H9 (cell line): ENCODE data around the gene LCE1E. TPM values are rescaled to one million over a fixed set of nuclear protein-coding genes. Genes with fewer than 3 reads are reported as not detected.

ENCODE experiments used
- DNase-seq: peaks from one replicate; pipeline ENCODE4 v3.0.0-alpha.2; 2017
- H2AFZ ChIP-seq: one replicate; pipeline ENCODE4 v1.6.1; 2013; ENCODE audit warnings: mild to moderate bottlenecking, low read length, control low read depth, moderate library complexity
- H2AK5ac ChIP-seq: 2 replicates; pipeline ENCODE4 v1.6.1; 2013; ENCODE audit warnings: low read length, control low read depth, mixed read lengths; ENCODE audit not compliant: insufficient read length
- H2BK120ac ChIP-seq: one replicate; pipeline ENCODE4 v1.6.1; 2013; ENCODE audit warnings: low read depth, mild to moderate bottlenecking, low read length, control low read depth, inconsistent platforms; ENCODE audit not compliant: poor library complexity, severe bottlenecking
- H2BK12ac ChIP-seq: 2 replicates; pipeline ENCODE4 v1.6.1; 2013; ENCODE audit warnings: low read length, control low read depth, mixed read lengths, low read depth; ENCODE audit not compliant: insufficient read length
- H2BK15ac ChIP-seq: 2 replicates; pipeline ENCODE4 v1.6.1; 2013; ENCODE audit warnings: low read depth, low read length, control low read depth
- H2BK20ac ChIP-seq: one replicate; pipeline ENCODE4 v1.6.1; 2013; ENCODE audit warnings: low read depth, mild to moderate bottlenecking, low read length, control low read depth, inconsistent platforms; ENCODE audit not compliant: poor library complexity, severe bottlenecking
- H2BK5ac ChIP-seq: 2 replicates; pipeline ENCODE4 v1.6.1; 2013; ENCODE audit warnings: low read length, control low read depth, mixed read lengths; ENCODE audit not compliant: insufficient read length
- H3K14ac ChIP-seq: 2 replicates; pipeline ENCODE4 v1.6.1; 2013; ENCODE audit warnings: low read length, control low read depth; ENCODE audit not compliant: insufficient read depth
- H3K18ac ChIP-seq: 2 replicates; pipeline ENCODE4 v1.6.1; 2013; ENCODE audit warnings: low read depth, mild to moderate bottlenecking, mixed read lengths, low read length, control low read depth; ENCODE audit not compliant: insufficient read length
- H3K23ac ChIP-seq: 2 replicates; pipeline ENCODE4 v1.6.1; 2013; ENCODE audit warnings: low read length, control low read depth, mixed read lengths, low read depth; ENCODE audit not compliant: insufficient read length
- H3K23me2 ChIP-seq: 2 replicates; pipeline ENCODE4 v1.6.1; 2013; ENCODE audit warnings: low read depth, mild to moderate bottlenecking, mixed read lengths, low read length, control low read depth; ENCODE audit not compliant: insufficient read length, poor library complexity, severe bottlenecking
- H3K27ac ChIP-seq: 2 replicates; pipeline ENCODE4 v1.5.1; 2013; ENCODE audit warnings: low read length, control low read depth, mixed read lengths, low read depth; ENCODE audit not compliant: insufficient read length
- H3K27me3 ChIP-seq: 2 replicates; pipeline ENCODE4 v1.6.1; 2013; ENCODE audit warnings: low read length, control low read depth, inconsistent platforms; ENCODE audit not compliant: insufficient read depth
- H3K4ac ChIP-seq: 2 replicates; pipeline ENCODE4 v1.6.1; 2013; ENCODE audit warnings: low read depth, mild to moderate bottlenecking, control low read depth, inconsistent platforms, low read length, moderate library complexity
- H3K4me1 ChIP-seq: 2 replicates; pipeline ENCODE4 v1.6.1; 2013; ENCODE audit warnings: low read length, control low read depth, inconsistent platforms; ENCODE audit not compliant: insufficient read depth
- H3K4me2 ChIP-seq: 2 replicates; pipeline ENCODE4 v1.6.1; 2013; ENCODE audit warnings: low read length, control low read depth, mixed read lengths; ENCODE audit not compliant: insufficient read length, insufficient read depth
- H3K56ac ChIP-seq: 2 replicates; pipeline ENCODE4 v1.6.1; 2013; ENCODE audit warnings: low read depth, mild to moderate bottlenecking, mixed read lengths, low read length, control low read depth; ENCODE audit not compliant: insufficient read length
- H3K79me1 ChIP-seq: 2 replicates; pipeline ENCODE4 v1.6.1; 2013; ENCODE audit warnings: low read depth, mild to moderate bottlenecking, moderate library complexity, low read length, control low read depth, inconsistent platforms; ENCODE audit not compliant: insufficient read depth, poor library complexity, severe bottlenecking
- H3K79me2 ChIP-seq: 2 replicates; pipeline ENCODE4 v1.6.1; 2013; ENCODE audit warnings: low read length, control low read depth, inconsistent platforms; ENCODE audit not compliant: insufficient read depth
- H3K9ac ChIP-seq: 2 replicates; pipeline ENCODE4 v1.6.1; 2013; ENCODE audit warnings: low read length, control low read depth, mixed read lengths; ENCODE audit not compliant: insufficient read length; ENCODE audit errors: extremely low read depth
- H3K9me3 ChIP-seq: one replicate; pipeline ENCODE4 v1.6.1; 2013; ENCODE audit warnings: low read depth, low read length, inconsistent platforms; ENCODE audit not compliant: control insufficient read depth
- H3T11ph ChIP-seq: one replicate; pipeline ENCODE4 v1.6.1; 2013; ENCODE audit warnings: mild to moderate bottlenecking, low read length, control low read depth, inconsistent platforms
- H4K20me1 ChIP-seq: one replicate; pipeline ENCODE4 v1.6.1; 2013; ENCODE audit not compliant: control insufficient read depth, insufficient read length, insufficient read depth
- H4K5ac ChIP-seq: 2 replicates; pipeline ENCODE4 v1.6.1; 2013; ENCODE audit warnings: low read depth, mild to moderate bottlenecking, mixed read lengths, low read length, control low read depth; ENCODE audit not compliant: insufficient read length
- H4K8ac ChIP-seq: replicated peaks from 2 replicates; pipeline ENCODE4 v1.6.1; 2013; ENCODE audit warnings: low read length, control low read depth, mixed read lengths, low read depth; ENCODE audit not compliant: insufficient read length
- H4K91ac ChIP-seq: 2 replicates; pipeline ENCODE4 v1.6.1; 2013; ENCODE audit warnings: low read depth, mild to moderate bottlenecking, moderate library complexity, mixed read lengths, low read length, control low read depth; ENCODE audit not compliant: insufficient read length
- H3K27ac Mint-ChIP-seq, 3 experiments: 2 replicates in 2 of 3; 3 replicates in 1 of 3; pipeline ENCODE4 v1.8.0; 2020 to 2021; ENCODE audit warnings: mixed read lengths in 3 of 3, mild to moderate bottlenecking in 1 of 3, moderate library complexity in 1 of 3
- H3K27me3 Mint-ChIP-seq: 2 replicates; pipeline ENCODE4 v1.8.0; 2021; ENCODE audit warnings: low read depth, mild to moderate bottlenecking, moderate library complexity, mixed read lengths
- H3K36me3 Mint-ChIP-seq, 3 experiments: 2 replicates in 2 of 3; 3 replicates in 1 of 3; pipeline ENCODE4 v1.8.0; 2020 to 2021; ENCODE audit warnings: low read depth in 3 of 3, mixed read lengths in 3 of 3; ENCODE audit not compliant: insufficient read depth in 1 of 3
- H3K4me1 Mint-ChIP-seq, 2 experiments: 2 replicates each; pipeline ENCODE4 v1.8.0; 2020; ENCODE audit warnings: mixed read lengths in 2 of 2
- H3K4me3 Mint-ChIP-seq, 2 experiments: 2 replicates in 1 of 2; 3 replicates in 1 of 2; pipeline ENCODE4 v1.8.0; 2020 to 2021; ENCODE audit warnings: mild to moderate bottlenecking in 2 of 2, mixed read lengths in 2 of 2, moderate library complexity in 1 of 2
- H3K9me3 Mint-ChIP-seq, 2 experiments: 2 replicates in 1 of 2; 3 replicates in 1 of 2; pipeline ENCODE4 v1.8.0; 2020; ENCODE audit warnings: mild to moderate bottlenecking in 2 of 2, mixed read lengths in 2 of 2, moderate library complexity in 1 of 2
- CTCF ChIP-seq: fragments of 200-600 bp; sonication (generic); conservative IDR thresholded peaks from 3 replicates; pipeline ENCODE4 v1.8.0; 2021; ENCODE audit warnings: antibody characterized with exemption, mild to moderate bottlenecking
- WGBS: extraction: QIAGEN DNeasy Blood & Tissue Kit; methylation state at CpG from one replicate; pipeline ENCODE4 v1.1.7; 2013; ENCODE audit warnings: missing lambda C conversion rate, low lambda C conversion rate, mixed read lengths; ENCODE audit not compliant: insufficient read length; ENCODE audit errors: extremely low coverage; 5-methylcytosine and 5-hydroxymethylcytosine counted together
- total RNA-seq: library from RNA; stranded (reverse); gene quantifications from 2 replicates; pipeline ENCODE4 v1.2.1, GENCODE V29; 2021

The LCE1E gene
- total RNA-seq, 1 experiment from 2014 or later = not detected

GRCh38 chr1:152753586-152753985 lies 32.5 kb upstream of the LCE1E start:
- H3K27ac ChIP-seq = no peak overlapping the region
- no CpG with 5 or more reads among the region's 1 CpG for WGBS
- no peak overlapping the region for H2BK20ac ChIP-seq
- H2AFZ ChIP-seq = no peak overlapping the region
- H2BK5ac ChIP-seq = no peak overlapping the region
- H2BK120ac ChIP-seq = no peak overlapping the region
- H3K4me1 ChIP-seq = no peaks in the 10 kb centered on the region
- Mint-ChIP-seq H3K27me3 (no peaks in the 10 kb centered on the region; the same call in 1 of the 2 replicates), H3K27ac (no peak overlapping the region), H3K4me3 (no peak overlapping the region), H3K9me3 (peaks cover 86 to 90% of the 10 kb centered on the region in 2 experiments), H3K4me1 (no peaks in the 10 kb centered on the region), H3K36me3 (peaks cover 0 to 34% (median 13%) of the 10 kb centered on the region in 3 experiments; a peak in 5 of 7 replicates)
- no peak for TF ChIP-seq CTCF
- no peak overlapping the region for H3K18ac ChIP-seq
- DNase-seq = no peak
- no peaks in the 10 kb centered on the region for H4K20me1 ChIP-seq
- H3K56ac ChIP-seq = no peak overlapping the region
- H3K14ac ChIP-seq = no peak overlapping the region
- no peaks in the 10 kb centered on the region for H3K23me2 ChIP-seq
- H3K79me1 ChIP-seq = no peaks in the 10 kb centered on the region
- H2BK15ac ChIP-seq = no peak overlapping the region
- H3K27me3 ChIP-seq = no peaks in the 10 kb centered on the region
- no peak overlapping the region for H3K23ac ChIP-seq
- no peak overlapping the region for H3K4ac ChIP-seq
- H2AK5ac ChIP-seq = no peak overlapping the region
- H3K9me3 ChIP-seq = peaks cover 84% of the 10 kb centered on the region
- no peak overlapping the region for H4K91ac ChIP-seq
- H3K4me2 ChIP-seq = no peak overlapping the region
- no peak overlapping the region for H2BK12ac ChIP-seq
- H3T11ph ChIP-seq = no peak overlapping the region
- H3K79me2 ChIP-seq = no peaks in the 10 kb centered on the region
- H4K8ac ChIP-seq = no peak overlapping the region
- H3K9ac ChIP-seq = no peak overlapping the region
- H4K5ac ChIP-seq = no peak overlapping the region
